Skin of body (tissue), 2 donors: Measurements from ENCODE around the gene RPS14. TPM values are rescaled to one million over a fixed set of nuclear protein-coding genes. Genes with fewer than 3 reads are reported as not detected.
"Not testable (repeated sequence)": the region's sequence is repeated elsewhere in the genome, so short reads cannot be mapped to it uniquely, and the experiment has no call there.

Experiments
- DNase-seq: peaks from one replicate; lab custom pipeline; 2025; lab: John Stamatoyannopoulos, UW
- total RNA-seq: library from RNA; depleted of rRNA; stranded (reverse); fragments of >200 nt; gene quantifications from one replicate; pipeline ENCODE4 v1.2.3, GENCODE V29; 2014

The RPS14 gene
- total RNA-seq, 1 donor from 2014 or later = 2,415 TPM

DNA sequence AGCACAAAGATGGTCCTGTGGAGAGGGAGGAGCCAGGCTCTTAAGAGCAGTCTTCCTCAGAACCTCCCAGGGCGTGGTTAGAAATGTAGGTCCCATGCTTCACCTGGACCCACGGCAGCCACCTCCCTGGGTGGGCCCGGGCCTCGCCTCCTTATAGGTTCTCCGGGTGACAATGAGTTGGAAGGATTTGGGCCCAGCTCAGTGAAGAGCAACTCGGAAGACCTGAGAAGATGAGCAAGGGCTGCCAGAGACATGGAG is 32.1 kb upstream of the RPS14 start:
- no peak for DNase-seq

DNA sequence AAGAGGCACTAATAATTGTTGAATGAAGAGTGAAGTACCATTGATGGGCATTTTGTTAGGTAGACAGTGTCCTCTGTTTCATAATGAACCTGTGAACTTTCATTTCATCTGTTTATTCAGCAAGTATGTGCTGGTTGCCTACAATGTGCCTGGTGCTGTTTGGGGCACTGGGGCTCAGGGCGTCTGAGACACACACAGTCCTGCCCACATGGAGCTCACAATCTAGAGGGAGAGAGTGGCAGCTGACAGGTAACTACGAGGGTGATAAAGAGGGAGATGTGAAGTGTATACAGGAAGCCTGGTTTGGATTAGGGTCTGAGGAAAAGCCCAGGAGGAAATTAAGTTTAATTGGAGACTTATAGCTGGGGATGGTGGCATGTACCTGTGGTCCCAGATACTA is 29.9 kb upstream of the RPS14 start:
- no peak for DNase-seq

DNA sequence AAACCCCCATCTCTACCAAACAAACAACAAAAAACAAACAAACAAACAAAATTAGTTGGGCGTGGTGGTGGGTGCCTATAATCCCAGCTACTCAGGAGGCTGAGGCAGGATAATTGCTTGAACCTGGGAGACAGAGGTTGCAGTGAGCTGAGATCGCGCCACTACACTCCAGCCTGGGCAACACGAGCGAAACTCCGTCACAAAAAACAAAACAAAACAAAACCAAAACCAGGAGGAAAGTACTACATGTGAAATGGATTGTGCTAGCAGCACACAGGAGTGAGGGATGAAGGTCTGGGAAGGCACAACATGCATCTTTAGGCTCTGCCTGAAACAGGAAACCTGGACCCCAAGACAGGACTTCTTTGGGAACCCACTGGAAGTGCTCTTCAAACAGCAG is 27.0 kb upstream of the RPS14 start:
- DNase-seq = not testable (repeated sequence)

DNA sequence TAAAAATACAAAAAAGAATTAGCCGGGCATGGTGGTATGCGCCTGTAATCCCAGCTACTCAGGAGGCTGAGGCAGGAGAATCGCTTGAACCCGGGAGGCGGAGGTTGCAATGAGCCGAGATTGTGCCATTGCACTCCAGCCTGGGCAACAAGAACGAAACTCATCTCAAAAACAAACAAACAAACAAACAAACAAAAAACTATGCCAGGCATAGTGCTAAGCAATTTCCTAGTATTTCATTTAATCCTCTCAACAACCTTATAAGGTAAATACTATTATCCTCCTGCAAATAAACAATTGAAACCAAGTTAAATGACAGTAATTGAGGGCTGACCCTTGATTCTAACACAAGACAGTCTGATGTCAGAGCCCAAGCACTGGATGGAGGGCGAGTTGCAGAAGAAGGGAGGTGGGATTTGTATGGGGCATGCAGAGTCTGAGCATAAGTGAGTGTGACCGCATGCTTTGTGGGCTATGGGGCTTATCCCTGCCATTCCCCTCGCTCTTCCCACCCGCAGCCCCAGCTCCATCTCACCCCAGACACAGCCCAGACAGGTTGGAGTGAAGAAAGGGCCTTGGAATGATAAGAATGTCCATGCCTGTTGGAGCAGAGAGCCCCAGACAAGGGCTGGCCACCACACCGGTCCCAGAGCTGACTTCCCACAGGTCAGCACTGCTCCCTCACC is 24.3 kb upstream of the RPS14 start:
- DNase-seq = no peak

DNA sequence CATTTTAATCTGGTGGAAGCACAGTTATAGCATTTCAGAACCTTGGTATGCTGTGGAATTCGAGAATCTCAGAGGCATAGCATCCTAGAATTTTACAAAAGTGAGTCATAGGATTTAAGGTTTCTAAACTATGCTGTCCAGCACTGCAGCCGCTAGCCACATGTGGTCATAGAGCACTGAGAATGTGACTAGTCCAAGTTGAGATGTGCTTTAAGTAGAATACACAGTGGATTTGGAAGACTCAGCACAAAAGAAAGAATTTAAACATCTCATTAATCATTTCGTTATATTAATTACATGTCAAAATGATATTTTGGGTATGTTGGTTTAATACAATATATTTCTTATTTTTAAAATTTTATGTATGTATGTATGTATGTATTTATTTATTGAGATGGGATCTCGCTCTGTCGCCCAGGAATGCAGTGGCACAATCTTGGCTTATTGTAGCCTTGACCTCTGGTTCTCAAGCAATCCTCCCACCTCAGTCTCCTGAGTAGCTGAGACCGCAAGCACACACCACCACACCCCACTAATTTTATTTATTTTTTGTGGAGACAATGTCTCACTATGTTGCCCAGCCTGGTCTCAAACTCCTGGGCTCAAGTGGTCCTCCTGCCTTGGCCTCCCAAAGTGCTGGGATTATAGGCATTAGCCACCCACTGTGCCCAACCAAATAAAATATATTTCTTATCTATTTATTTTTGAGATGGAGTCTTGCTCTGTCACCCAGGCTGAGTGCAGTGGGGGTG is 20.4 kb upstream of the RPS14 start:
- no peak for DNase-seq

DNA sequence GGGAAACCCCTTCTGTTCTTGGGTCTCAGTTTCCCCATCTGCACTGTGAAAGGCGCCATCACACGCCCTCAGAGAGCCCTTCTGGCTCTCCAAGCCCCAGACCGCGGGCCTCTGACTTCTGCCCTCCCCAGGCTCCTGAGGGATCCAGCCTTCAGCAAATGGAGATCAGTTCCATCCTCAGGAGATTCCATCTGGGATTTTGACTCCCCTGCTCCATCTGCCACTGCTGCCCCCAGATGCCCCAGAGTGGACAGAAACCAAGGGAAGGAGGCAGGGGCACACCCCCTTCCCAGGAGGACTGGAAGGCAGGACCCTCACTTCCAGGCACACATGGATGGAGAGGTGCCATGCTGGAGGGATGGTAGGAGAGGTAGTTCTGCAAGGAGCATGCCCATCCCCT is 18.7 kb upstream of the RPS14 start:
- no peak for DNase-seq

DNA sequence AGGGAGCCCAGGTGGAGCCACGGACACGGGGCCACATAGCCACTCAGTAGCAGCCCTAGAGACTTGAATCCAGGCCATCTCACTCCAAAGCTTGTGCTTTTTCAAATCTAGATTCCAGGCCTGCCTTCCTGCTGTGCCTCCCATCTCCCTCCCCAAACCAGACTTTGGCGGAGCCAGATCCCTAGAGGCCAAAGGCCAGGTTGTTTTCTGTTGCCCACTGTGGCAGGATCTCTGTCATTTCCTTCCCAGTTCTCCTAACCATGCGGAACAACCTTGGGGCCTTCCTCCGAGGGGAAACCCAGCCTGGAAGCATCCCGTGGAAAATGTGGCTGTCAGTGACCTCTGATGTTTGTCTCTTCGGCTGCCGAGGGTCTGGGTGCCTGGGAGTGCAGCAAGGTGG is 16.4 kb upstream of the RPS14 start:
- no peak for DNase-seq

DNA sequence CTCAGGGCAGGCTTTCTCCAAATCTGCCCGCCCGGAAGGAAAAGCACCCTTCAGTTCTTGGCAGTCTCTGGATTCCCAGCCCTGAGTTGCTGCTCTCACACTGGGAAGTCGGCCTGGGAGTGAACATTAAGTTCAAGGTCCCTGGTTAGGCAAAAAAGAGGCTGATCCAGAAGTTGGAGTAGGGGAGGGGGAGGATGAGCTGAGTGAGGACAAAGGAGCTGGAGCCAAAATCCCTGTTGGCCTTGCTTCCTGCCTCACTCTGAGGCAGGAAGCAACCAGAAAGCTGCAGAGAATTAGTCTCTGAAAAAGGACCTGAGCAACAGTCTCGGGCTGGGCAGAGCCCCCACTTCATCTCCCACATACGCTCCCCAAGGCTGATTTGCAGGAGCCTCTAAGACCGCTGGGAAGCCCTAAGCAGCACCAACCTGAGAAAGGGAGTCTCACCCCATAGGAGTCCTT is 15.0 kb upstream of the RPS14 start:
- DNase-seq = peak; percentile 35

DNA sequence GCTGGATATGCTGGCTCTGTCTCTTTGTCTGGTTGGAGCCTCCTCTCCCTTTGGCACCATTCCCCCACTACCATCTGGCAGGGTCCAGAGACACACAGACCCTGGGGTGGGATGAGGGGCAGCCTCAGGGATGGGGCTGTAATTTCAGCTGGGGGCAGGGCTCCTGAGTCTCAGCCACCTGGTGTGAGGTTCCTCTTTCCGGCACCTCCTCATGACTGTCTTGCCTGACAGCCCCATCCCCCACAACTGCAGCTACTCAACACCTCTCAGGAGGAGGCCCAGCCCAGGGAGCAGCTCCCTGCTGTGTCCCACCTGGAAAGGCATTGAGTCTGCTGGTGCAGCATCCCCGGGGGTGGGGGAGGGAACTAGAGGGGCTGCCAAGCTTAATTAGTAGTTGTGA is 11.7 kb upstream of the RPS14 start:
- no peak for DNase-seq

DNA sequence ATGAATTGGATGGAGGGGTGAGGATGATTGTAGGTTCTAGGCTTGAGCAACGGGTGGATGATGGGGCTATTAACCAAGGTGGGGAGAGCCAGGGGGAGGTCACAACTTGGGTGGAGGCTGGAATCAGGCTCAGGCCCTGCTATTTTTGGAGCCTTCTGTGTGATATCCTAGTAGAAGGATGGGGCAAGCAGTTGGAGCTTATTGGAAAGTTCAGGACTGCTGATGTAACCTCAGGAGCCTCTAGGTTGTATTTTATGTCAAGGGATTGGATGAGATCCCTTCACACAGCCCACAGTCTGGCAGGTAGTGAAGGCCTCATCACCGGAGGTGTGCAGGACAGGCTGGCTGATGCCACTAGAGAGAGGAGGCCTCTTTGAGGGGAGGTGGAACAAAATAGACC is 11.2 kb upstream of the RPS14 start:
- no peak for DNase-seq

DNA sequence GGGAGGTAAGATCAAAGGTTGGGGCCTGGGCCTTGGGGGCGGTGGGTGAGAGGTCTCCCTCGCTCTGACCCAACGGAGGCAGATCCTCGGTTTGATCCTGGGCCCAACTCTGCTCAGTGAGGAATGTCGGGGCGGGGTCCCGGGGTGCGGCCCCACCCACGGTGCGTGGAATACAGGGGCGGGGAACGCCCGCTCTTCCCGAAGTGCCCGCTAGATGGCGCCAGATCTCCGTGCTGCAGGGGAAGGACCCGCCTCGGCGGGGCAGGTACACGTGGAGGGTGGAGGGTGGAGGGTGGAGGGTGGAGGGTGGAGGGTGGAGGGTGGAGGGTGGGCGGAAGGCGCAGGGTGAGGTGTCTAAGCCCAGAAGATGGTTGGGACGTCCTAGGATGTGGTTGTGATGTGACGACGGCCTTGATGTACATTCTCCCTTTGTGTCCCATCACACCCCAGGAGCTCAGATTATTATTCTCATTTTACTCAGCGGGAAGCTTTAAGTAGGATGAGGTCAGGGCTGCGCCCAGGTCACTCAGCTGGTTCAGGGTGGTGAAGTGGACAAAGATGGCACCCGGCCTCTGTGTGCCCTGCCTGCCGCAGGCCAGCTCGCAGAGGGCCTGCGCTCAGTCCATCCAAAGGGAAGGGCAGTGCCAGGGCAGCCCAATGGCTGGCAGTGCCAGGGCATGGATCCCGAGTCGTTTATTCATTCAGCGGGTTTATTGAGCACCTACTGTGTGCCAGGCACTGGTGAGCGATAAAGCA is 9.4 kb upstream of the RPS14 start:
- DNase-seq = peak; percentile 24

DNA sequence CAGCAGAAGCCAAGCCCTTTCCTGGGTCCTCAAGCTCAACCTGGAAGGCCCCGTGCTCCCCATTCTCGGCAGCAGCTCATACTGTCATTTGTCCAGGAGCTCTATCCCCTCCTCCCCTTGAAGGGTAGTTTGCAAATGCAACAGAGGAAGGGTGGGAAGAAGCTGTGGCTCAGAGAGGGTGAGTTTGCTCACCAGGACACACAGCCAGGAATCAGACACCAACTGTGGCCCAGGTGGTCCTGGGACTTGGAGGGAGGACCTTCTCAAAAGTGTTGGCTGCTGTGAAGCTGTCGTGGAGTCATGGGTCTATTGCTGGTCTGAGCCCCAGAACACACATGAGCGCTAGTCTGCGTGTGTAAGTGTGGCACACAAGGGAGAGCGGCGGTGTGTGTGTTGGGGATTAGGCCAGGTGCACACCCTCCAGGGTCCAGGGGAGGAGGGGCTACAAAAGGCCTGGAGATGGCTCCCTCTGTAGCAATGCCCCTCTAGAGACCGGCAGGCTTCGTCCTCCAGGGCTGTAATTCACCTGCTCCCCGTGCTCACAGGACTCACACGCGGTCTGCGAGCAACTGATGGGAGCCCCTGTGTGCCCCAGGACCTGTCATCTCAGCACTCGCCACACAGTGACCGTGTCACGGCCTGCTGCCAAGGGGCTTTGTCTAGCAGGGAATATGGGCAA is 8.2 kb upstream of the RPS14 start:
- no peak for DNase-seq

DNA sequence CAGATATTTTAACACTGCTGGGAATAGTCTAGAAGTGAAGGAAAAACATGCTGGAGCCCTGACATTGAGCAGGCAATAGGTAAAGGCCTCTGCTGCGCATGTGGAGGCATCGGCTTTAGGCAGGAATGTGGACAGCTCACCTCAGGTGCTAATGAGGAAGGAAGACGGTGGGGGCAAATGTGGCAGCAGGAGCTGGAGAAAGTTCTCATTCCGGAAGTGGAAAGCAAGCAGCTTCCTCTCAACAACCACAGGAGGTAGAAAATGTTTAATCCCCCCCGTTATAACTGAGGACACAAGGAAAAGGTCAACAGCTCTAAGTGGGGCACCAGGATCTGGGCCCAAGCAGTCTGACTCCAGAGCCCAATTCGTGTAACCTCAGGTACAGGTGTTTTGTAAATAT is 7.6 kb upstream of the RPS14 start:
- DNase-seq = no peak

DNA sequence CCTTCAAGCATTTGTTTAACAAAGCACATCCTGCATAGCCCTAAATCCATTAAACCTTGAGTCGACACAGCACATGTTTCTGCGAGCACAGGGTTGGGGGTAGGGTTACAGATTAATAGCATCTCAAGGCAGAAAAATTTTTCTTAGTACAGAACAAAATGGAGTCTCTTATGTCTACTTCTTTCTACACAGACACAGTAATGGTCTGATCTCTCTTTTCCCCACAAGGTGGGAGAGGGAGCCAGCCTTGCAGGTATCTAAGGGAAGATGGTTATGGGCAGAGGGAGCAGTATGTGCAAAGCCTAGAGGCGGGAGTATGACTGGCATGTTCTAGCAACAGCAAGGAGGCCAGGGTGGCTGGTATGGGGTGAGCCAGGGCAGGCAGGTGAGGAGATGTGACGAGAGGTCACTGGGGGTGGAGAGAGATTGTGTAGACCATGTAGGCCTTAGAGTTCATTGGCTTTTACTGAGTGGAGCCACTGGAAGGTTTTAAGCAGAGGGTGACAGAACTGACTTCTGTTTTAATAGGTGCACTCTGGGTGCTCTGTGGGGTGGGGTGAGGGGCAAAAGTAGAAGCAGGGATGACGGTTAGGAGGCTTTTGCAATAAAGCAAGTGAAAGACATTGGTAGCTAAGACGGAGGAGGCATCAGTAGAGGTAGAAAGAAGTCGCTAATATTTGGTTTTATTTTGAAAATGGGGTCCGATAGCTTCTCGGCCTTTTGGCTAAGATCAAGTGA is 5.1 kb upstream of the RPS14 start:
- DNase-seq = no peak

DNA sequence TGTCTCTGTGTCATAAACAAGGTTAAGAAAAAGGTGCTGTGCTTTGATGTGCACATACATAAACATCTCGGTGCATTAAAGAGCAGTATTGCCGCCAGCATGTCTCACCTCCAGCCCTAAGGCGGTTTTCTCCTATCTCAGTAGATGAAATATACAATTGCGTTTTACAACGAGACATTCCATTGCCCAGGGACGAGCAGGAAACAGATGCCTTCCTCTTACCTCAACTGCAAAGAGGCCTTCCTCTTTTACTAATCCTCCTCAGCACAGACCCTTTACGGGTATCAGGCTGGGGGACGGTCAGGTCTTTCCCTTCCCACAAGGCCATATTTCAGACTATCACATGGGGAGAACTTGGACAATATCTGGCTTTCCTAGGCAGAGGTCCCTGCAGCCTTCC is 4.5 kb upstream of the RPS14 start:
- DNase-seq = not testable (repeated sequence)

DNA sequence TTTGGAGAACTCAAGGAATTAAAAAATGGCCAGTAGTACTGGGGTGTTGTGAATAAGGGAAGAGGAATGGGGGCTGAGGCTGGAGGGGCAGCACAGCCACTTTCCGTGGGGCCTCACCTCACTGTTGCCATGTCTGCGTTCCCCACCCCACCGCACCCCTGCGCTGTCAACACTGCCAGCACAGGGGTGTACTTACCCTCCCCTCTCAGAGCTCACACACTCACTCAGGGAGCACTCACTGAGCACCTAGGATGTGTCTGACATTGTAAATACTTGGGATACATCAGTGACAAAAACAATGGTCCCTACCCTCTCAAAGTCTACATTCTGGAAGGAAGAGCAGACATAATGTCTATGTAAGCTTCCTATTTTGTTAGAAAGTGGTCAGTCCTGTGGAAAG is 3.4 kb upstream of the RPS14 start:
- no peak for DNase-seq

DNA sequence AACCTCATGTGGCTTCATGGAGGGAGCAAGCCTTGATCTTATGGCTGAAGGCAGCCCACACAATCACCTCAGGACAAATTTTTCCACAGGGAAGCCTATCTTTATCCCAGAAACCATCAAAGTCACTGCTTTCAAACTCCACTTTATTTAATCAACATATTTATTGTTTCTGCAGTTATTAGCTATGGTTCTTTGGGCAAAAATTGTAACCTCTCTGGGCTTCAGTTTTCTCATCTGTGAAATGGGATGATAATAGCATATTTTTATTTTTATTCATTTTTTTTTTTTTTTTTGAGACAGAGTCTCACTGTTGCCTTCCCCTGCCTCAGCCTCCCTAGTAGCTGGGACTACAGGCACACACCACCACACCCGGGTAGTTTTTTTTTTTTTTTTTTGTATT is 2.1 kb upstream of the RPS14 start:
- DNase-seq = no peak

DNA sequence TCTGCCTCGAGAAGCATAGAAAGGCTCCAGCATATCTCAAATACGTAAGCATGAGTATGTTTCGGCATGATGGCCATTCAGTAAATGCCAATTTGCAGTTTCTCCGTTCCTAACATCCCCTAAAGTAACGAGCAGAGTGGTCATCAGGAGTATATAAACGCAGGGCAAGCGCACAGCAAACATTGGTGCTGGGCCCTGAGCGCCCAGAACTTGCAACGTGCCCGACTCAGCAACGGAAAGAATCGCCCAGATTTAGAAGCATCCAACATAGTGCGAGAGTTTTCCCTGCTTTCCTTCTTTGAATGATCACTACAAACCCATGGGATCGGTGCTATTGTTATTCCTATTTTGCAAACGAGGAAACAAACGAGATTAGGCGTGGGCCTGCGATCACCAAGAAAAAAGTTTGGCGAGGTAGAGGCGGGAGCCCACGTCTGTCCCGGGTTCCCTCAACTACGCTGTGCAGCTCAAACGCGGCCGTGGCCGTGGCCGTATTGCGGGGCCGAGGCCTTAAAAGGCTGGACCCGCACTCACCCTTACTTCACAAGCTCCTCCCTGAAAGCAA is 505 bp downstream of the RPS14 start:
- peak; percentile 55 for DNase-seq

DNA sequence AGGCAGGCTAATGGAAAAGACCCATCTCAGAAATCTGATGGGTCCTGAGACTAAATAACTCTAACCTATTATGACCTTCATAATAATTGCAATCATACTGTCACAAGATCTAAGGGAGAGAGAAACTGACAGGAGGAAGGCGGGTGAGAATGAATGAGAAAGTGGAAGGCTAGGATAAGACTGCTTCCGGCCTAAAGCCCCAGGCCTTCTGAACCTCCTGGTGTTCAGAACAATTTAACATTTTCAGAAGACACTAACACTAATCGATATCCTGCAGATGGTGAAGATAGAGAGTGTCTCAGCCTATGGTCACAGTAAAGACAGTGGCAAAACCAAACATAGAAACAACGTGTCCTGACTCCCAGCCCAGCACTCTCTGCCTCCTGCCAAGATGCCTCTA is 1.2 kb downstream of the RPS14 start:
- no peak for DNase-seq

DNA sequence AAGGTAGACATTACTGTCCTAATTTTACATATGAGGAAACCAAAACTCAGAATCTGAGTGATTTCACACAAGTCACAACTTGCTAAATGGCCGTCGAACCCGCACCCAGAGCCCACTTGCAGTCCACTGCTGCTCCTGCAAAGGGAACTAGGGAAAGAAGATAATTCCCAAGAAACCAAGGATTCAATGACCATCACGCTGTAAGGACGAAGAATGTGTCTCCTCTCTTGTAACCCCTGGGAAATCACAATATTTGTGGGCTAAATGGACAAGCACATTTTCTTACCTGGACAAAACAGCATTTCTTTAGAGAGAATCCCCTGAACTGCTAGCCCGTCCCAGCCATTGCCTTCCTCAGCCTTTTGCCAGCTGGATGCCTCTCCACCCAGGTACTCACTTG is 2.4 kb downstream of the RPS14 start:
- DNase-seq = no peak

DNA sequence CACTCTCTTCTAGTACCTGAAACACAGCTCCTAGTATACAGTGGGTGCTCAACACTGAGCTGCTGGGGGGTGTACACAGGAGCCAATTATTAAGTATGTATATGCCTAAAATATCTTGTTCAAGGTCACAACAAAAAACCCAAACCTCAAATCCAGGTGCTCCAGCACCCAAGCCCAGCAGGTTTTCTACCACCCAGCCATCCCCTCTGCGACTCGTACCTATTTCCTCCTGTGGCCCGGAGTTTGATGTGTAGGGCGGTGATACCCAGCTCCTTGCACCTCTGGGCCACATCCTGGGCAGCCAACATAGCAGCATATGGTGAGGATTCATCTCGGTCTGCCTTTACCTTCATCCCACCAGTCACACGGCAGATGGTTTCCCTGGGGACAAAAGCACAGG is 3.0 kb downstream of the RPS14 start:
- DNase-seq = no peak
